WTC11 (cell line): ENCODE data around the gene CMPK2.

Experiments
- ETV6 ChIP-seq: sonication (generic); formaldehyde crosslinking; IDR thresholded peaks from 2 replicates; pipeline ENCODE4 v1.8.1; 2022; ENCODE audit warnings: mild to moderate bottlenecking, missing genetic modification reagents
- SMAD3 ChIP-seq: sonication (generic); formaldehyde crosslinking; IDR thresholded peaks from 2 replicates; pipeline ENCODE4 v1.8.0; 2022; ENCODE audit warnings: missing genetic modification reagents, mild to moderate bottlenecking, borderline replicate concordance
- TF ChIP-seq, protein P1 (sequence below): fragments of 200-600 bp; IDR thresholded peaks from 2 replicates; pipeline ENCODE4 v1.8.0; 2022; ENCODE audit warnings: antibody characterized with exemption
- TF ChIP-seq, protein P2 (sequence below): fragments of 250-450 bp; sonication (Bioruptor Pico); IDR thresholded peaks from 2 replicates; pipeline ENCODE4 v2.1.2; 2022; ENCODE audit warnings: mild to moderate bottlenecking, moderate library complexity
- TF ChIP-seq, protein P3 (sequence below): sonication (generic); formaldehyde crosslinking; conservative IDR thresholded peaks from 2 replicates; pipeline ENCODE4 v1.8.1; 2022; ENCODE audit warnings: mild to moderate bottlenecking, missing genetic modification reagents

DNA sequence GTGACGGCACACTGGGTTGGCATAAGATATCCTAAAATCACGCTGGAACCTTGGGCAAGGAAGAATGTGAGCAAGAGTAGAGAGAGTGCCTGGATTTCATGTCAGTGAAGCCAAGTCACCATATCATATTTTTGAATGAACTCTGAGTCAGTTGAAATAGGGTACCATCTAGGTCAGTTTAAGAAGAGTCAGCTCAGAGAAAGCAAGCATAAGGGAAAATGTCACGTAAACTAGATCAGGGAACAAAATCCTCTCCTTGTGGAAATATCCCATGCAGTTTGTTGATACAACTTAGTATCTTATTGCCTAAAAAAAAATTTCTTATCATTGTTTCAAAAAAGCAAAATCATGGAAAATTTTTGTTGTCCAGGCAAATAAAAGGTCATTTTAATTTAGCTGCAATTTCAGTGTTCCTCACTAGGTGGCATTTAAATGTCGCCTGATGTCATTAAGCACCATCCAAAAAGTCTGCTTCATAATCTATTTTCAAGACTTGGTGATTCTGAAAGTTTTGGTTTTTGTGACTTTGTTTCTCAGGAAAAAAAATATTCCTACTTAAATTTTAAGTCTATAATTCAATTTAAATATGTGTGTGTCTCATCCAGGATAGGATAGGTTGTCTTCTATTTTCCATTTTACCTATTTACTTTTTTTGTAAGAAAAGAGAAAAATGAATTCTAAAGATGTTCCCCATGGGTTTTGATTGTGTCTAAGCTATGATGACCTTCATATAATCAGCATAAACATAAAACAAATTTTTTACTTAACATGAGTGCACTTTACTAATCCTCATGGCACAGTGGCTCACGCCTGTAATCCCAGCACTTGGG lies 31.4 kb upstream of the CMPK2 start:
- TF ChIP-seq, protein P1, sequence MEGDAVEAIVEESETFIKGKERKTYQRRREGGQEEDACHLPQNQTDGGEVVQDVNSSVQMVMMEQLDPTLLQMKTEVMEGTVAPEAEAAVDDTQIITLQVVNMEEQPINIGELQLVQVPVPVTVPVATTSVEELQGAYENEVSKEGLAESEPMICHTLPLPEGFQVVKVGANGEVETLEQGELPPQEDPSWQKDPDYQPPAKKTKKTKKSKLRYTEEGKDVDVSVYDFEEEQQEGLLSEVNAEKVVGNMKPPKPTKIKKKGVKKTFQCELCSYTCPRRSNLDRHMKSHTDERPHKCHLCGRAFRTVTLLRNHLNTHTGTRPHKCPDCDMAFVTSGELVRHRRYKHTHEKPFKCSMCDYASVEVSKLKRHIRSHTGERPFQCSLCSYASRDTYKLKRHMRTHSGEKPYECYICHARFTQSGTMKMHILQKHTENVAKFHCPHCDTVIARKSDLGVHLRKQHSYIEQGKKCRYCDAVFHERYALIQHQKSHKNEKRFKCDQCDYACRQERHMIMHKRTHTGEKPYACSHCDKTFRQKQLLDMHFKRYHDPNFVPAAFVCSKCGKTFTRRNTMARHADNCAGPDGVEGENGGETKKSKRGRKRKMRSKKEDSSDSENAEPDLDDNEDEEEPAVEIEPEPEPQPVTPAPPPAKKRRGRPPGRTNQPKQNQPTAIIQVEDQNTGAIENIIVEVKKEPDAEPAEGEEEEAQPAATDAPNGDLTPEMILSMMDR, result peak; percentile 37; the same call in 1 of the 2 replicates
- no peak for TF ChIP-seq SMAD3
- TF ChIP-seq, protein P2, sequence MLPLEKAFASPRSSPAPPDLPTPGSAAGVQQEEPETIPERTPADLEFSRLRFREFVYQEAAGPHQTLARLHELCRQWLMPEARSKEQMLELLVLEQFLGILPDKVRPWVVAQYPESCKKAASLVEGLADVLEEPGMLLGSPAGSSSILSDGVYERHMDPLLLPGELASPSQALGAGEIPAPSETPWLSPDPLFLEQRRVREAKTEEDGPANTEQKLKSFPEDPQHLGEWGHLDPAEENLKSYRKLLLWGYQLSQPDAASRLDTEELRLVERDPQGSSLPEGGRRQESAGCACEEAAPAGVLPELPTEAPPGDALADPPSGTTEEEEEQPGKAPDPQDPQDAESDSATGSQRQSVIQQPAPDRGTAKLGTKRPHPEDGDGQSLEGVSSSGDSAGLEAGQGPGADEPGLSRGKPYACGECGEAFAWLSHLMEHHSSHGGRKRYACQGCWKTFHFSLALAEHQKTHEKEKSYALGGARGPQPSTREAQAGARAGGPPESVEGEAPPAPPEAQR, result no peak
- TF ChIP-seq, protein P3, sequence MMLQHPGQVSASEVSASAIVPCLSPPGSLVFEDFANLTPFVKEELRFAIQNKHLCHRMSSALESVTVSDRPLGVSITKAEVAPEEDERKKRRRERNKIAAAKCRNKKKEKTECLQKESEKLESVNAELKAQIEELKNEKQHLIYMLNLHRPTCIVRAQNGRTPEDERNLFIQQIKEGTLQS (CRISPR knock-in tag), result no peak
- no peak for TF ChIP-seq ETV6 (CRISPR knock-in tag)
